Erythroblast (primary cell): Measurements from ENCODE around the gene THSD8.

Experiments used
- GATA1 ChIP-seq: IDR thresholded peaks from 2 replicates; pipeline ENCODE4 v1.6.1; 2011; ENCODE audit warnings: low read depth, mild to moderate bottlenecking, control low read depth, low read length, moderate library complexity
- POLR2A ChIP-seq: IDR thresholded peaks from 2 replicates; pipeline ENCODE4 v1.6.1; 2011; ENCODE audit warnings: mild to moderate bottlenecking, low read length

- peak; percentile 26 for TF ChIP-seq POLR2A
- no peak for TF ChIP-seq GATA1
These were observed 24.5 kb upstream of the THSD8 start for GRCh38 chr19:12777217-12778016.
